ENCODE results near the gene DHRS7C.

Gene DHRS7C

DNA sequence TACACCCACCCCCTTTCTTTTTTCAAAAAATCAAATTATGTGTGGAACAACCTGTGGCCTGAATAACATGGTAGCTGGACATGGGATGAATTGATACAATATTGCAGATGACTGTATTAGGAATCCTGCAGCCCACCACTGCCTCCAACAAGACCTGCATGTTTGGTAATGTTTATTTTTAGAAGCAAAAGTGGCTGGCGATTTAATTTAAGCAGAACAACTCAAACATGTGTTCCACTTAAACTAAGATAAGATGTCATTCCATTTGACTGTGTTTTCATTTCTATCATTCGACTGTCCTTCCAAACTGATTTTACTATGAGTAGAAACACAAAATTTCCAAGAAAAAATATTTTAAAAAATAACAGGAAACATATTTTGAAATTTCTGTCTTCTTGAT, 10.1 kb upstream of the DHRS7C start:
- Histone ChIP-seq H3K27me3 (replicated peaks; ENCODE audit: control insufficient read depth, insufficient read depth, low read length) (no peaks in the 10 kb centered on the region; the same call in 1 of the 2 replicates), H3K36me3 (ENCODE audit: control insufficient read depth, insufficient read depth, low read length) (no peaks in the 10 kb centered on the region), H3K4me3 (replicated peaks; ENCODE audit: low read depth, low read length) (no peak overlapping the region)
- TF ChIP-seq CTCF (IDR thresholded peaks at IDR 0.05; ENCODE audit: insufficient read depth, low read length, poor library complexity, severe bottlenecking): no peak
- DNase-seq (ENCODE audit: extremely low read depth, insufficient read length): no peak

DNA sequence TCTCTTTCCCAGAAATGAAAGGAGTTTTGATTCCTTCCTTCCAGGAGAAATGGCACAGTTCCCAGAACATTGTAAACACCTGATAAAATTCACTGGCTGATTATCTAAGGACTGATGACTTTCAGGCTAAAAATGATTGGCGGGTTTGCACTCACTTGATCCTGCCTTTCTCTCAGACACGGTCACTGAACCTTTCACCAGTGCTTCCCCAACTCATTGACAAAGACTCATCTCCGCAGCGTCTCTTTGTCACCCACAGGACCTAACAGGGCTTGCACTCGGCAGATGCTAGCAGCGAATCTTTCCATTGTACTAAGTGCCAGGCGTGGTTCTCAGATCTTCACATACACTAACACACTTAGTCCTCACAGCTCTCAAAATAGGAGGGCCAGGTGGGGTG, 7.3 kb upstream of the DHRS7C start:
- DNase-seq (ENCODE audit: extremely low read depth, insufficient read length): no peak

DNA sequence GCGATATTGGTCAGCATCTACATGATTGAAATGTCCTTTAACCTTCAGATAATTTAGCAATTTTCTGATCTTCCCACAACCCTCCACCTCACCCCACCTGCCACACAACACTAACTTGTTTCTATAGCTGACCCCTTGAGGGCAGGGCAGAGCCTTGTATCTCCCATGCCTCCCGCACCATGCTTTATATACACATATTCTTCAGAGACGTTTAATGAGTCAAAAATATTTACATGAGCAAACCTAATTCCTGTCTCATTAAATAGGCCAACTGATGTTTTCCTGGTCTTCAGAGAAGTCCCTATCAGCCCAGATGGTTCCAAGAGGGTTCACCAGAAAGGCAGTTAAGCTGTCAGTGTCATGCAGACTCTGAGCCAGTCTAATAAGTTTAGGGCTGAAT, 6.6 kb upstream of the DHRS7C start:
- Histone ChIP-seq H3K4me3 (replicated peaks; ENCODE audit: low read depth, low read length) (no peak overlapping the region), H3K36me3 (ENCODE audit: control insufficient read depth, insufficient read depth, low read length) (no peaks in the 10 kb centered on the region), H3K27me3 (replicated peaks; ENCODE audit: control insufficient read depth, insufficient read depth, low read length) (no peaks in the 10 kb centered on the region; the same call in 1 of the 2 replicates)
- TF ChIP-seq CTCF (IDR thresholded peaks at IDR 0.05; ENCODE audit: insufficient read depth, low read length, poor library complexity, severe bottlenecking): no peak
- DNase-seq (ENCODE audit: extremely low read depth, insufficient read length): no peak

More for the DNA sequence above, 7.3 kb upstream of the DHRS7C start:
- H3K4me3 ChIP-seq (replicated peaks; ENCODE audit: low read depth, low read length): no peak overlapping the region
- TF ChIP-seq CTCF (IDR thresholded peaks at IDR 0.05; ENCODE audit: insufficient read depth, low read length, poor library complexity, severe bottlenecking): no peak
- H3K36me3 ChIP-seq (ENCODE audit: control insufficient read depth, insufficient read depth, low read length): no peaks in the 10 kb centered on the region
- no peaks in the 10 kb centered on the region; the same call in 1 of the 2 replicates for H3K27me3 ChIP-seq (replicated peaks; ENCODE audit: control insufficient read depth, insufficient read depth, low read length)

DNA sequence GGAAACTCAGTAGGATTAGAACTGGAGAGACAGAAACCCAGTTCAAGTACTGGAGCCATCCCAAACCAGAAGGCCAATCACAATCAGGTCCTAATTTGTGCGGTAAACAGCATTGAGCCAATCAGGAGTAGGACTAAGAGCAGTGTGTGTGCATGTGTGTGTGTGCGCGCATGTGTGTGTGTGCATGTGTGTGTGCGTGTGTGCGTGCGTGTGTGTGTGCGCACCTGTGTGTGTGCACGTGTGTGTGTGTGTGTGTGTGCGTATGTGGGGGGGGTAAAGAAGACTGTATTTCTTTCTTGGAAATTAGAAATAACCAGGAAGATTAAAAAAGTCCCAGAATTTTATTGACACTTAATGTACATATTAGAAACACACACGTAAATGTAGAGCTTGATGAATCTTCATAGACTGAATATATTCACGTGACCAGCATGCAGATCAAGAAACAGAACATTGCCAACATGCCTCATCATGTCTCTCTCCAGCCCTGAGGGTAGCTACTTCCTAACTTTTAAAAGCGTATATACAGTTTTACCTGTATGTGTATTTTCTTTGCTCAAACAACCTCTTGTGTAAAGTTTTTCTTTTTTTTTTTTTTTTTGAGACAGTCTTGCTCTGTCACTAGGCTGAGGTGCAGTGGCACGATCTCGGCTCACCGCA, 919 bp upstream of the DHRS7C start:
- DNase-seq (ENCODE audit: extremely low read depth, insufficient read length): no peak
- Histone ChIP-seq H3K4me3 (replicated peaks; ENCODE audit: low read depth, low read length) (no peak overlapping the region), H3K27me3 (replicated peaks; ENCODE audit: control insufficient read depth, insufficient read depth, low read length) (no peaks in the 10 kb centered on the region; the same call in 1 of the 2 replicates), H3K36me3 (ENCODE audit: control insufficient read depth, insufficient read depth, low read length) (no peaks in the 10 kb centered on the region)
- TF ChIP-seq CTCF (IDR thresholded peaks at IDR 0.05; ENCODE audit: insufficient read depth, low read length, poor library complexity, severe bottlenecking): no peak

DNA sequence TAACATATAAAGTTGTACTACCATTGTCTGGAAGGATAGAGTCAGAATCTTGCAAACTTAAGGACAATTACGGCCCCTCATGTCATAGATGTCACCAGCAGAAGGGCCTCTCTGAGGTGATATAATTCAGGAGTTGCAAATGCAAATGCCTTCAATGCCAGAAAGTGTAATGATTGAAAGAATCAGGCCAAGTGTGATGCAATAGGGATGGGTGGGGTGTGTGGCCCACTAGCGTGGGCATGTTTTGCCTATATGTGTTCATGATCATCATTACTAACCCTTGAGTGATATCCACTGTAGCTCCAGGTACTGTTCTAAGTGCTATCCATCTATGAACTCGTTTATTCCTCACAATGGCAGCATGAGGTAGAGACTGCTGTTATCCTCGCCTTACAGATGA, 1.1 kb downstream of the DHRS7C start:
- no peak for DNase-seq (ENCODE audit: extremely low read depth, insufficient read length)
- Histone ChIP-seq H3K4me3 (replicated peaks; ENCODE audit: low read depth, low read length) (no peak overlapping the region), H3K27me3 (replicated peaks; ENCODE audit: control insufficient read depth, insufficient read depth, low read length) (no peaks in the 10 kb centered on the region; the same call in 1 of the 2 replicates), H3K36me3 (ENCODE audit: control insufficient read depth, insufficient read depth, low read length) (no peaks in the 10 kb centered on the region)
- no peak for TF ChIP-seq CTCF (IDR thresholded peaks at IDR 0.05; ENCODE audit: insufficient read depth, low read length, poor library complexity, severe bottlenecking)

DNA sequence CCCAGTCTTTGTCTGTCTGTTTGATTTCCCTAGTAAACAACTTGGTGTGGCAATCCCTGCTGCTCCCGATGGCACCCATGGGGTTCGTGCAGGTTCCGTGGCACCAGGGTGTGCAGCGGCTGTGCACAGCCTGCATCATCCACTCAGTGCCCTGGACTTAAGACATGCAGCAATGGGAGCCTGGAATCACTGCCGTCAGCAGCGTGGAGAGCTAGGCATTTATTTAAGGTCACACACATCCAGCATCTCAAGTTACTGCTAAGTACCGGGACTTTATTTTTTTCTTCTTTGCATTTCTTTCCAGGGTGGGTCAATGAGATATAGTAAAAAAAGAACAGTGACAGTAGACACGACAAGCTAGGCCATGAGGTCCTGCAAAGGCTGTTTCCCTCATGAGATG, 2.8 kb downstream of the DHRS7C start:
- Histone ChIP-seq H3K4me3 (replicated peaks; ENCODE audit: low read depth, low read length) (no peak overlapping the region), H3K36me3 (ENCODE audit: control insufficient read depth, insufficient read depth, low read length) (no peaks in the 10 kb centered on the region), H3K27me3 (replicated peaks; ENCODE audit: control insufficient read depth, insufficient read depth, low read length) (no peaks in the 10 kb centered on the region; the same call in 1 of the 2 replicates)
- DNase-seq (ENCODE audit: extremely low read depth, insufficient read length): no peak
- no peak for TF ChIP-seq CTCF (IDR thresholded peaks at IDR 0.05; ENCODE audit: insufficient read depth, low read length, poor library complexity, severe bottlenecking)
